ACHN (cell line): Measurements from ENCODE around the gene NOG.

Source experiments
- DNase-seq: peaks from one replicate; pipeline ENCODE4 v3.0.0-alpha.2; 2015
- in situ Hi-C: cut with HindIII; loops from 2 replicates; pipeline ENCODE4 v1.10.0; 2017; ENCODE audit warnings: low sequenced_read_pairs, low pct_ligation_motif_present, low pct_unique_long_range_greater_than_20kb

Gene NOG

GRCh38 chr17:56595831-56596690 lies 2.6 kb downstream of the NOG start:
- in situ Hi-C loops, result no loop called here

GRCh38 chr17:56596691-56597494 lies 3.4 kb downstream of the NOG start:
- in situ Hi-C loops, result no loop called here
- DNase-seq, result peak; percentile 71

More at GRCh38 chr17:56595831-56596690, 2.6 kb downstream of the NOG start:
- DNase-seq, result peak; percentile 64

- in situ Hi-C loops, result no loop called here
- peak; percentile 67 for DNase-seq
Measured at GRCh38 chr17:56597495-56597990, 4.0 kb downstream of the NOG start.

DNA sequence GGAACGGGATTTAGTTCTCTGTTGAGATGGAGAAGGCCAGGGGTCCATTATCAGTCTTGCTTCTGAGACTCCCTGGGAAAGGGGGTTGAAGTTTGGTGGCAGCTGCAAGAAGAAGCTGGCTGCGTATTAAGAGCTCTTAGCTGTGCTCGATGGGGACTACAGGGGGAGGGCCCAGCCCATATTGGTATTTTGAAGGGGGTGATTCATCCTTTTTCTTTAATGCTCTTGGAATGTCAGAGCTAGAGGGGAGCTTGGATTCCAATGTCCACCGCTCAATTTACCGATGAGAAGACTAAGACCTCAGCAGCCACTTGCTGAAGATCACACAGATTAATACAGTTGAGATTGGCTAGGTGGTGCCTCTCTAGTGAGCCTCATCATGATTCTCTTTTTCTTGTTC lies 5.0 kb downstream of the NOG start:
- peak; percentile 90 for DNase-seq
- in situ Hi-C loops, result no loop called here

- in situ Hi-C loops, result no loop called here
- DNase-seq, result no peak
Measured at GRCh38 chr17:56599088-56599487, 5.6 kb downstream of the NOG start.

DNA sequence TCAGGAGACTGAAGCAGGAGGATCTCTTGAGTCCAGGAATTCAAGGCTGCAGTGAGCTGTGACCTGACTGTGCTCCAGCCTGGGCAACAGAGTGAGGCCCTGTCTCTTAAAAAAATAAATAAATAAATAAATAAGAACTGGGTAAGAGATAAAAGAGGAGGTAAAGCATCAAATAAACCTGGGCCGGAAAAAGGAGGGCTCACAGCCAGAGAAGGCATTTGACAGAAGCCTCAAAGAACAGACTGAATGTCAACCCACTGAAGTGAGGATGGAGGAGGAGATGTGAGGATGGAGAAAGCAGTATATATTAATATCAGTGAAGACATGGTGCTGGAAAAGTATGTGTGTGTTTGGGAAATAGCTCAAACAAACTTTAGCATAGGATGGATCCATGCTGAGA lies 6.1 kb downstream of the NOG start:
- in situ Hi-C loops, result no loop called here
- no peak for DNase-seq

DNA sequence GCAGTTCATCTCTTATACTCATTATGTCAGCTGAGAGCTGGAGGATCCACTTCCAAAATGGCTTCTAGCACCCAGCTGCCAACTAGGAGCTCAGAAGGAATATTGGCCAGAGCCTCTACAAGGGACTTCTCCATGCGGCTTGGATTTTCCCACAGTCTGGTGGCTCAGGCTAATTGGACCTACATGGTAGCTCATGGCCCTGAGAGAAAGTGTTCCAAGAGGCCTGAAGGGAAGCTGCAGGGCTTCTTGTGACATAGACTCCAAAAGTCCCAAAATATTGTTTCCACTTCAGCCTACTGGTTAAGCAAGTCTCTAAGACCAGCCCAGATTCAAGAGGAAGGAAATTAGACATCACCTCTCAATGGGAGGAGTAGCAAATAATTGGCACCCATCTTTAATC lies 6.8 kb downstream of the NOG start:
- DNase-seq, result no peak
- in situ Hi-C loops, result no loop called here

DNA sequence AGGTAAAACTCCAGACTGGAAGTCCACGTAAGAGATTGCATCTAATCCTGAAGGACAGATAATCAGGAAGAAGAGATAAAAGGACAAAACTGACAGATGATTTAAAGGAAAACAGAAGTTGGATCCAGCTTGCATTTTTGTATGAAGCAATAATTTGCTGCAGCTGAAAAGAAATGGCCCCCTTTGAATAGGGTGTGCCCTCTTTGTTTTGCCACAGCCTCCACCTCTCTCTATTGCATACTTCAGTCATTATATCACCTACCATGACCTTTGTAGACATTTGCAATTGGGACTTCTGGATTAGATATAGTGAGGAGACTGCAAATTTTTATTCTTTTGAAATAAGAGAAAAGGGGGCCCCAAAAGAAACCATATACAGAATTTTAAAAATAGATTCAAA lies 8.1 kb downstream of the NOG start:
- DNase-seq, result no peak

DNA sequence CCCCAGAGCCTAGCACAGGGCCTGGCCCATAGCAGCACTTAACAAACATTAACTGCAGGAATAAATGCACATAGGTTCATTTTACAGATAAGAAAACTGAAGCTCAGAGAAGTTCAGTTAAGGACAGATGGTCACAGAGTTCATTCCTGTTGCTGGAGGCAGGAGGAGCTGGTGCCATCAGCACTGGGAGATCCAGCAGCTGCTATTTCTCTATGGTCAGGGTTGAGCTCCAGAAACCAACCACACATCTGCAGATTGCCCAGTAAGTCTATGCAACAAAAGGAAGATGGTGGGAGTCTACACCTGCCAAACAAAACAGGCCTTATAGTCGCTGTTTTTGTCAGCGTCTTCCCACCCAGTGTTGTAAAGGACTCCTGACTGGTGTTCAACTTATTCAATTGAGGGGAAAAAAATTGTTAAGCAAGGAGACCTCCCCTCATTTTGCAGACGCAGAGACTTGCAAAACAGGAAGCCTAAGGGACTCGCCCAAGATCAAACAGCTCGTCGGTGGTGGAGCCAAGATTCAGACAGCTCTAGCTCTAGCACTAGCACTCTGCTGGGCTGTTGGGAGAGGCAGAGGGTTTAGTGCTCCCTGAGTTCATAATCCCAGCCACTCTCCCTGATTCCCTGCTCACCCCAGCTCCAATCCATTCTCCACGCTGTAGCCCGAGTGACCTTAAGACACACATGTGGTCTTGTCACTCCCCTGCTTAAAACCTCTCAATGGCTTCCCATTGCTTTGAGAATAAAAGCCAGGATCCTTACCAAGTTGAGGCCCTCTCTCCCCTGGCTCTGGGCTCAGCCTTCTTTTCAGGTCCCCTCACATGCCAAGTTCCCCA lies 9.0 kb downstream of the NOG start:
- no peak for DNase-seq
- in situ Hi-C loops, result no loop called here

More for the DNA sequence above, 8.1 kb downstream of the NOG start:
- in situ Hi-C loops, result no loop called here

GRCh38 chr17:56603486-56604238 lies 10.2 kb downstream of the NOG start:
- in situ Hi-C loops, result no loop called here
- no peak for DNase-seq

GRCh38 chr17:56604691-56605290 lies 11.3 kb downstream of the NOG start:
- no peak for DNase-seq
- in situ Hi-C loops, result no loop called here

GRCh38 chr17:56608944-56609343 lies 15.4 kb downstream of the NOG start:
- in situ Hi-C loops, result no loop called here
- no peak for DNase-seq

- in situ Hi-C loops, result no loop called here
- DNase-seq, result no peak
Measured at GRCh38 chr17:56610321-56610720, 16.8 kb downstream of the NOG start.

DNA sequence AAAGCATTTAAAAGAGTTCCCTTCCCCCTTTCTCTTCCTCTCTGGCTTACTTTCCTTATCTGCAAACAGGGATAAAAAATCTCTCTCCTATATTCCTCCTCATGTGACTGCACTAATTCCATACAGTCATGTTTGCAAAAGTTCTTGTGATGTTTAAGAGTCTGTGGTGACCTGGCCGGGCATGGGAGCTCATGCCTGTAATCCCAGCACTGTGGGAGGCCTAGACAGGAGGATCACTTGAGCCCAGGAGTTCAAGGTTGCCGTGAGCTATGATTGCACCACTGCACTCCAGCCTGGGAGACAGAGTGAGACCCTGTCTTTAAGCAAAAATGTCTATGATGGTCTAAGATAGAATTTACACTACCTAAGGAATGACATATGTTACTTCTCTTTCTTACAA lies 19.6 kb downstream of the NOG start:
- DNase-seq, result no peak
- in situ Hi-C loops, result no loop called here

- no peak for DNase-seq
- in situ Hi-C loops, result no loop called here
Measured at GRCh38 chr17:56614522-56614921, 21.0 kb downstream of the NOG start.

- no peak for DNase-seq
- in situ Hi-C loops, result no loop called here
Measured at GRCh38 chr17:56616239-56616638, 22.7 kb downstream of the NOG start.

DNA sequence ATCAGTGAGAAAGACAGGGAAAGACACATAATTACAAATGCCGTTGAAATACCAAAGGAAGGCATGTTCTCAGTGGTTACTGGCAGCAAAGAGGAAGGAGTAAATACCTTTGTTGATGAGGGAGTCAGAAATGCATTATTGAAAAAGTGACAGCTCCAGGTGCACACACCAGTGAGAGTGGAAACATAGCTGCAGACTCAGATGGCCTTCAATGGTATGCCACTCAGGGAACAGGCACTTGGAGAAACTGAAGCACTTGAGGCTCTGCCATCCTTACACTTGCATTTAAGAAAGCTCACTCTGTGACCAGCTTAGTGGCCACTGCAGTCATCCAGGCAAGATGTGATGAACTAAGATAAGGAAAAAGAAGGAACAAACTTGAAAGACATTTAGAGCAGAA lies 29.9 kb downstream of the NOG start:
- in situ Hi-C loops, result no loop called here
- no peak for DNase-seq

GRCh38 chr17:56624309-56624708 lies 30.8 kb downstream of the NOG start:
- in situ Hi-C loops, result no loop called here
- no peak for DNase-seq
